Stimulated activated naive CD8-positive, alpha-beta T cell treated with anti-CD3 and anti-CD28 coated beads, Interleukin-15, amount 100 ng/mL, for 72 hours (primary cell): ENCODE data around the gene ACBD3.
"Not testable (repeated sequence)": the region's sequence is repeated elsewhere in the genome, so short reads cannot be mapped to it uniquely, and the experiment has no call there.

ENCODE experiments used
- ATAC-seq: fragments of 150-1000 bp; cut with Tn5 transposase; 2 replicates; pipeline ENCODE4 v1.10.0; 2021; ENCODE audit warnings: mild to moderate bottlenecking, moderate library complexity
- DNase-seq, 2 donors: peaks; one replicate each; pipeline ENCODE4 v3.0.0; 2021 to 2022
- H3K27ac Mint-ChIP-seq, 2 donors: one replicate each; pipeline ENCODE4 v1.8.0; 2022; ENCODE audit warnings: mild to moderate bottlenecking in 2 of 2, mixed read lengths in 2 of 2, moderate library complexity in 2 of 2
- H3K27me3 Mint-ChIP-seq: one replicate; pipeline ENCODE4 v1.8.0; 2022; ENCODE audit warnings: mixed read lengths
- H3K4me1 Mint-ChIP-seq: one replicate; pipeline ENCODE4 v1.8.0; 2022; ENCODE audit warnings: mild to moderate bottlenecking, mixed read lengths
- H3K4me3 Mint-ChIP-seq, 2 donors: one replicate each; pipeline ENCODE4 v1.8.0; 2022; ENCODE audit warnings: mild to moderate bottlenecking in 2 of 2, mixed read lengths in 2 of 2, moderate library complexity in 1 of 2
- H3K9me3 Mint-ChIP-seq, 2 donors: one replicate each; pipeline ENCODE4 v1.8.0; 2022; ENCODE audit warnings: mixed read lengths in 2 of 2

Gene ACBD3

DNA sequence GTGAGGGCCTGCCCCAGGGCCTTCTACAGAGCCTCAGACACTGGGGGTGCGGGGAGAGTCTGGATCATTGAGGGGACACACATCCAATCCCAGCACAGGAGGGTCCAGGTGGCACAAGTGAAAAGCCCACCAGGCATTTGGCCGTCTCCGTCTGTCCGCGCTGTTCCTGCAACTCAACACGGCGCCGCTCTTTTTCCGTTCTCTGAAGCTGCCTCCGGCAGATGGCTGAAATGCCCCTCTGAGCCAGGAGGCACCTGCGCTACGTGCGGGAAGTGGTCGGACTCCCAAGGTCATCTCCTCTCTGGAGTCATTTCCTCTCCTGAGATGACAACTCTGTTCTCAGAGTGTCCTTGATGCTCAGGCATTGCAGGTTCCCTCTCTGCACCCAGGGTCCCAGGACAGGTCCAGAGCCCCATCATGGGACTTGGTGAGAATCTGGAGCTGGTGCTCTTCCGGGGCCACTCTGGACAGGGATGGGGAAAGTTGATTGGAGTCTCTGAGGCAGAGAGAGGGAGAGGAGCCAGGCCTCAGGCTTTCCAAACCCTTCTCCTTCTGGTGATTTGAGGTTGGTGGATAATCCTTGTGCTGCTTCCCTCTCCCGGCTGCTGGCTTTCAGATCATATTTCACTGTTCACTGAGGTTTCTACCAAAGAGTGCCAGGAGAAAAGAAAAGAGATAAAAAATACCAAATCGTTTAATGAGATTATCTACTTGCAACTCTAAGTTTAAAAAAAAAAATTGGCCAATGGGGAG lies 22.9 kb upstream of the ACBD3 start:
- ATAC-seq (no peak), DNase-seq (no peak)
- peak overlapping the region in 1 of 2 donors; percentile 33 for H3K27ac Mint-ChIP-seq
- no peak overlapping the region for H3K4me3 Mint-ChIP-seq
- H3K4me1 Mint-ChIP-seq, result no peaks in the 10 kb centered on the region
- no peaks in the 10 kb centered on the region for H3K9me3 Mint-ChIP-seq
- H3K27me3 Mint-ChIP-seq, result no peaks in the 10 kb centered on the region

DNA sequence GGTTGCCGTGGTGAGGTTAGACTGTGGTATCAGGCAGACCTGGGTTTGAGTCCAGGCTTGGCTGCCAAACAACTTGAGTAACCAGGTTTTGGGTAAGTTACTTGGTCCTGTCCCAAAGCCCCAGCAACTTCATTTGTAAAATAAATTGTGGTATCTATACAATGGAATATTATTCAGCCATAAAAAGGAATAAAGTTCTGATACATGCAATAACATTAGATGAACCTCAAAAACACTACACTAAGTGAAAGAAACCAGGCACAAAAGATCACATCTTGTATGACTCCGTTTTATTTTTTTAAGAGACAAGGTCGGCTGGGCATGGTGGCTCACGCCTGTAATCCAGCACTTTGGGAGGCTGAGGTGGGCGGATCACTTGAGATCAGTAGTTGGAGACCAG lies 20.5 kb upstream of the ACBD3 start:
- no peak overlapping the region for H3K4me3 Mint-ChIP-seq
- no peaks in the 10 kb centered on the region for H3K9me3 Mint-ChIP-seq
- H3K27ac Mint-ChIP-seq, result no peak overlapping the region
- ATAC-seq, result no peak
- no peaks in the 10 kb centered on the region for H3K4me1 Mint-ChIP-seq
- no peak for DNase-seq
- no peaks in the 10 kb centered on the region for H3K27me3 Mint-ChIP-seq

DNA sequence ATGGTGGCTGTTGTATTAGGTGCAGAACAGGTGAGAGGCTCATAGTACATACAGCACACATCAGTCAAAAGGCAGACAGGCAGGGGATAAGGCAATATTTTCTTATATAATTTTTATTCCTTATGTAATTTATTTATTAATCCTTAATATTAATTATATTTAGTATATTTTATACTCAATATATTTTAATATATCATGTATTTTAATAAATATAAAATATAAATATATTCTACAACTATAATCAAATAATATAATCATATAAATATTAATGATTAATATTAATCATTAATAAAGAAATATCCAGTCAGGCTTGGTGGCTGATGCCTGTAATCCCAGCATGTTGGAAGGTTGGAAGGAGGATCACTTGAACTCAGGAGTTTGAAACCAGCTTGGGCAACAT lies 17.7 kb upstream of the ACBD3 start:
- Mint-ChIP-seq H3K27ac (no peak overlapping the region), H3K4me1 (no peaks in the 10 kb centered on the region), H3K27me3 (peaks cover 9% of the 10 kb centered on the region), H3K9me3 (no peaks in the 10 kb centered on the region), H3K4me3 (no peak overlapping the region)
- no peak for DNase-seq
- ATAC-seq, result no peak

DNA sequence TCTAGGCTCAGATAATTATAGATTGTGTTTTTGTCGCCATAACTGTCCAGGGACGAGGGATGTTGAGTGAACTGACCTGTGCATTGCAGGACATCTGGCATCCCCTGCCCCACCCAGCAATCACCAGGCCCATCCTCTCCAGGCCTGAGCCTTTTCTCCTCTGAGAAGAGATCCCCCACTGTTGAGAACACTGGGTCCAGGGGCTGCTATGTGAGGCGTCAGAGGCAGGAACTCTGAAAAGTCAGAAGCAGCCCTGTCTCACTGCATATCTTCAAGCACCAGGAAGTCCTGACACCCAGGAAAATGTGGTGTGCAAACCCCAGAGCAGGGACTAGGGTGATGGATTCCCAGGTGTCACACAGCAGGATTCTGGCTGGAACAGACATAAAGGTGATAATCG lies 17.1 kb upstream of the ACBD3 start:
- no peak for ATAC-seq
- Mint-ChIP-seq H3K4me1 (no peaks in the 10 kb centered on the region), H3K4me3 (no peak overlapping the region), H3K9me3 (no peaks in the 10 kb centered on the region), H3K27ac (no peak overlapping the region), H3K27me3 (peaks cover 9% of the 10 kb centered on the region)
- DNase-seq, result no peak

DNA sequence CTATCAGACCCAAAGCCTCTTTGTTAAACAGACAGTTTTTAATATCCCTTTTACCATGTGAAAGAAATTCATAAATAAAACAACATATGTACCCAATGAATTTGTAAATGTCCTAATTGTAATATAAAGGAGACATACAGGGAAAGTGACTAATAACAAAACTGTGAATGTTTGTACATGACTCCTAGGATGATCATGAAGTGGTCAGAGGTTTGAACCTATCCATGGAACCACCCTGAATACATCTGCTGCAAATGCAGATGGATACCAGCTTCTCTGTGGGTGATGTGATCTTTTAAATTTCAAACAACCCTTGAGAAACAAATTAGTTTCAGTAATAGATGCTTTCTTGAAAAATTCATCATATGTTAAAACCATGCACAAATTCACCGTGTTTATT lies 16.7 kb upstream of the ACBD3 start:
- DNase-seq, result no peak
- Mint-ChIP-seq H3K4me1 (no peaks in the 10 kb centered on the region), H3K9me3 (no peaks in the 10 kb centered on the region), H3K27me3 (peaks cover 9% of the 10 kb centered on the region), H3K27ac (no peak overlapping the region), H3K4me3 (no peak overlapping the region)
- peak; percentile 46 for ATAC-seq

DNA sequence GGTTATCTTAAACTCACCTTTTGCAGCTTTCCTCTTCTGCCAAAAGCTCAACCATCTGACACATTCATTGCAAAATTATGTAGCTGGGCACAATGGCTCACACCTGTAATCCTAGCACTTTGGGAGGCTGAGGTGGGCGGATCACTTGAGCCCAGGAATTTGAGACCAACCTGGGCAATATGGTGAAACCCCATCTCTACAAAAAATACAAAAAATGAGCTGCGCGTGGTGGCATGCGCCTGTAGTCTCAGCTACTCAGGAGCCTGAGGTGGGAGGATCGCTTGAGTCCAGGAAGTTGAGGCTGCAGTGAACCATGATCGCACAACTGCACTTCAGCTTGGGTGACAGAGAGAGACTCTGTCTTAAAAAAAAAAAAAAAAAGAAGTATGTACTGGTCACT lies 16.1 kb upstream of the ACBD3 start:
- not testable (repeated sequence) for H3K4me3 Mint-ChIP-seq, H3K9me3 Mint-ChIP-seq, H3K27me3 Mint-ChIP-seq, H3K4me1 Mint-ChIP-seq, H3K27ac Mint-ChIP-seq, DNase-seq, ATAC-seq

DNA sequence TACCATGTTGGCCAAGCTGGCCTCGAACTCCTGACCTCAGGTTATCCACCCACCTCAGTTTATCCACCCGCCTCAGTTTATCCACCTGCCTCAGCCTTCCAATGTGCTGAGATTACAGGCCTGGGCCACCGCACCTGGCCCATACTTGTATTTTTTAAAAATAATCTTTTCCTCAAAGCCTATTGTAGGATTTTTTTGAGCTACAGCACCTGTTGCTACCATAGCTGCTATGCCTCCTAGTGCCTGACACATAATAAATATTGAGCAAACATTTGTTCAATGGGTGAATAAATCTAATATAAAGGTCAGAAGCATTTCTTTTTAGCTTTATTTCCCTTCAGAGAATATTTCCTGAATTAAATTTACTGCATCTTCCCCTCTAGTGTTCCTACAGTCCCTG lies 15.7 kb upstream of the ACBD3 start:
- H3K9me3 Mint-ChIP-seq, result no peaks in the 10 kb centered on the region
- peaks cover 9% of the 10 kb centered on the region for H3K27me3 Mint-ChIP-seq
- H3K4me3 Mint-ChIP-seq, result no peak overlapping the region
- H3K27ac Mint-ChIP-seq, result no peak overlapping the region
- peaks cover 1% of the 10 kb centered on the region for H3K4me1 Mint-ChIP-seq
- ATAC-seq (no peak), DNase-seq (no peak)

DNA sequence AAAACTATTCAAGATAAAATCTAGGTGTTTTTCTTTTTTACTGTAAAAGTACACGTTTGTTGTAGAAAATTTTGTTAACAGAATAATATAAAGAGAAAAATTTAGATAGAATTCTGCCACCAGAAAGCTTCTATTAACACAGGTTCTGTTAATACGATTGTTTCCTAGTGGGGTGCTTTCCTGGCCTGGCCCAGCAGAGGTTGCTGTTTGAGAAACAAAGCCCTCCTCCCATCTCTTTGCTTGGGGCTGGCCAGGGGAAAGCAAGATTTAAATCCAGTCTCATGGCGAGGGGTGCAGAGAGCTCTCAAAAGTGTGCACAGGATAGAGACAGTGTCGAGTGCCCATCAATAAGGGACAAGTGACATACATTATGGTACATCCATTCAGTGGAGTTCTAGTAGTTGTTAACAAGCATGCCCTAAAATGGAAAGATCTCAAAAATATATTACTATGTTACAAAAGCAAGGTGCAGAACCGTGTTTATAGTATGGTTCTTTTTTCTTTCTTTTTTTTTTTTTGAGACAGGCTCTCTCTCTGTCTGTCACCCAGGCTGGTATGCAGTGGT lies 14.6 kb upstream of the ACBD3 start:
- DNase-seq (no peak), ATAC-seq (peak; percentile 44)
- no peak overlapping the region for H3K27ac Mint-ChIP-seq
- peaks cover 9% of the 10 kb centered on the region for H3K27me3 Mint-ChIP-seq
- H3K4me1 Mint-ChIP-seq, result peaks cover 6% of the 10 kb centered on the region
- no peaks in the 10 kb centered on the region for H3K9me3 Mint-ChIP-seq
- H3K4me3 Mint-ChIP-seq, result no peak overlapping the region

DNA sequence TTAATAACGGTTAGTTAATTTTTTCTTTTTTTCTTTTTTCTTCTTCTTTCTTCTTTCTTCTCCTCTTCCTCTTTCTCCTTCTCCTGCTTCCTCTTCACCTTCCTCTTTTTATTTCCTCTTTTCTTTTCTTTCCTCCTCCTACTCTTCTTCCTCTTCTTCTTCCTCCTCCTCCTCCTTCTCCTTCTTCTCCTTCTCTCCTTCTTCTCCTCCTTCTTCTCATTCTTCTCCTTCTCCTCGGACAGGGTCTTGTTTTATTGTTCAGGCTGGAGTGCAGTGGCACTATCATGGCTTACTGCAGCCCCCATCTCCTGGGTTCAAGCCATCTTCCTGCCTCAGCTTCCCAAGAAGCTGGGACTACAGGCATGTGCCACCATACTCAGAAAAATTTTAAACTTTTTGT lies 13.4 kb upstream of the ACBD3 start:
- DNase-seq (no peak), ATAC-seq (no peak)
- Mint-ChIP-seq H3K27ac (no peak overlapping the region), H3K4me3 (no peak overlapping the region), H3K4me1 (peaks cover 6% of the 10 kb centered on the region), H3K9me3 (no peaks in the 10 kb centered on the region), H3K27me3 (peaks cover 9% of the 10 kb centered on the region)

DNA sequence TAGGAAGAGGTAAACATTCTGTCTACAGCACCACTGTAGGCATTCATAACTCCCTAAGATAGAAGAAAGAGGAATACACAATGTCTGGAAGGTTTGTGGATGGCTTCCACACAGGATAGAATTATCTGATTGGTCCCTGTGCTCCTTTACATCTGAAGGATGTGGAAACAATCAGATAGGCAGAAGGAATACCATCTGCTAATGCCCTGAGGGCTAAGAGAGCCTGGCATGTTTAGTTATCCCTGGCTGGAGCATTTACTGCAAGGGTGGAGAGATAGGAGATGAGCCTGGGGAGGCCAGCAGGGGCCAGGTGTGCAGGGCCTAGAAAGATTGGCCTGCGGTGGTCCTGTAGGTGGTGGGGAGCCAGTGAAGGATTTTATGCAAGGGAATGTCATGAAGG lies 8.6 kb upstream of the ACBD3 start:
- peaks cover 6% of the 10 kb centered on the region for H3K27me3 Mint-ChIP-seq
- no peaks in the 10 kb centered on the region for H3K9me3 Mint-ChIP-seq
- H3K4me3 Mint-ChIP-seq, result no peak overlapping the region
- peaks cover 6% of the 10 kb centered on the region for H3K4me1 Mint-ChIP-seq
- DNase-seq (no peak), ATAC-seq (no peak)
- H3K27ac Mint-ChIP-seq, result no peak overlapping the region

DNA sequence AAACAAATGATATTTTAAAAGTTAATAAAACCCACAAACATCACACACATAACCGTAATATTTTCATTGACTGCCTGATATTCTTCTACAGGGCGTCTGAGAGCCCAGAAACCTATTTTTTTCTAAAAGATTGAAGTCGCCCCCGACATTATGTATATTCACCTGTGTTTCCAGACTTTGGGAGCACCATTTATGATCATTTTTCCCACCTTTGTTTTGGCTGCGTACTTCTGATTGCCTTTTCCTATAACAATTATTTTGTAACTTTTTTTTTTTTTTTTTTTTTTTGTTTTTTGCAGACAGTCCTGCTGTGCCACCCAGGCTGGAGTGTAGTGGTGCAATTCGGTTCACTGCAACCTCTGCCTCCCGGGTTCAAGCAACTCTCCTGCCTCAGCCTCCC lies 839 bp upstream of the ACBD3 start:
- H3K4me1 Mint-ChIP-seq, result peaks cover 31% of the 10 kb centered on the region
- DNase-seq (no peak), ATAC-seq (no peak)
- peak overlapping the region; percentile 92 to 97 for H3K4me3 Mint-ChIP-seq
- no peaks in the 10 kb centered on the region for H3K27me3 Mint-ChIP-seq
- H3K27ac Mint-ChIP-seq, result no peak overlapping the region
- no peaks in the 10 kb centered on the region for H3K9me3 Mint-ChIP-seq

DNA sequence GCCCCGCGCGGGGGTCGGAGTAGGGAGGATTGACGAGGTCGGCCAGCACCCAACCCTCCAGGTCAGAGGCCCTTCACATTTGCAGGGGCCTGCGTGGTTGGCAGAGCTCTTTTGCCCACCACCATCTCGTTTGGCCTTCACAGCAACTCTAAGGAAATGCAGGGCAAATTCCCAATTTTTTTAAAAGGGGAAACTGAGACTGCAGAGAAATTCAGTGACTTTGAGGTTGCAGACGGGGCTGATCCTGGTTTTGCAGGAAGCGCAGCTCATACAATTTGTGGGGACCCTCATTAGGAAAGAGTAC lies 430 bp upstream of the ACBD3 start:
- Mint-ChIP-seq H3K4me3 (peak overlapping the region; percentile 92 to 97), H3K9me3 (no peaks in the 10 kb centered on the region), H3K27me3 (no peaks in the 10 kb centered on the region), H3K27ac (peak overlapping the region; percentile 94 to 96), H3K4me1 (peaks cover 35% of the 10 kb centered on the region)
- no peak for ATAC-seq
- no peak for DNase-seq

DNA sequence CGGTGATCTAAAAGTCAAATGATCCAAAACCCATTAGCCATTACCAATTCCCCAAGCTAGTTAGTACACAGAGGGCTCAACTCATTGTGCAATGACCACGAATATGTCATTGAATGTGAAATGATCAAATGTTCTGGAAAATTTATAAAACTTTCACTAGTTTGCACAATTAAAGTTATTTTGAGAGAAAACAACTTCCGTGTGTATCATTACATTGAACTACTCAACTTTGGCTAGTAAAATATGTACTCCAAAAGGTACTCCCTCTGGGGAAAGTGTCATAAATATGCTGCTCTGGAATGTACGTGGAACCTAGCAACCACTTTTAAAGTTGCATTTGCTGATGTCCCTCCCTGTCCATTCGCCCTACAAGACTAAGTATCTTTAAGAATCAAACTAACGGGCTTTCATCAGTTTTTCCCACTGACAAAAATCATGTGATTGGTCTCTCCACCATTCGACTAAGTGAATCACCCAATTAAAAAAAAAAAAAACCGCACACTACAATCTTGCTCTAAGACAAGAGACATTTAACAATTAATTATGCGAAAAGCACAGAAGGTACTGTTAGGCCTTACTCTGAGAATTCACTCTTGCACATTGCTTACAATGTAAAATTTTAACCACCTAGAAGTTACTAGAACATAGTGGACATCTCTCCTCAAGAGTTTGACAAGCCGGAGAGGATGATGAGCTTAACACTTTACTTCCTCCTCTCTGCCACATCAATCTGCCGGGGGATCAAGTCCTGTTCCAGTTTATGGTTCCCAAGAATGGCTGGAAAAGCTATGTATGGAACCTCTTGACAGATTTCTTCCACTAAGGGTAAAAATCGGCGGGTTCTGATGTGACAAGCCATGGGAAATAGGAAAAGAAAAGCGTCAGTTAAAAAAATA lies 1.2 kb downstream of the ACBD3 start:
- no peaks in the 10 kb centered on the region for H3K9me3 Mint-ChIP-seq
- peak overlapping the region; percentile 95 for H3K27ac Mint-ChIP-seq
- H3K27me3 Mint-ChIP-seq, result no peaks in the 10 kb centered on the region
- no peak for ATAC-seq
- H3K4me1 Mint-ChIP-seq, result peaks cover 43% of the 10 kb centered on the region
- no peak for DNase-seq
- peak overlapping the region; percentile 92 to 97 for H3K4me3 Mint-ChIP-seq

DNA sequence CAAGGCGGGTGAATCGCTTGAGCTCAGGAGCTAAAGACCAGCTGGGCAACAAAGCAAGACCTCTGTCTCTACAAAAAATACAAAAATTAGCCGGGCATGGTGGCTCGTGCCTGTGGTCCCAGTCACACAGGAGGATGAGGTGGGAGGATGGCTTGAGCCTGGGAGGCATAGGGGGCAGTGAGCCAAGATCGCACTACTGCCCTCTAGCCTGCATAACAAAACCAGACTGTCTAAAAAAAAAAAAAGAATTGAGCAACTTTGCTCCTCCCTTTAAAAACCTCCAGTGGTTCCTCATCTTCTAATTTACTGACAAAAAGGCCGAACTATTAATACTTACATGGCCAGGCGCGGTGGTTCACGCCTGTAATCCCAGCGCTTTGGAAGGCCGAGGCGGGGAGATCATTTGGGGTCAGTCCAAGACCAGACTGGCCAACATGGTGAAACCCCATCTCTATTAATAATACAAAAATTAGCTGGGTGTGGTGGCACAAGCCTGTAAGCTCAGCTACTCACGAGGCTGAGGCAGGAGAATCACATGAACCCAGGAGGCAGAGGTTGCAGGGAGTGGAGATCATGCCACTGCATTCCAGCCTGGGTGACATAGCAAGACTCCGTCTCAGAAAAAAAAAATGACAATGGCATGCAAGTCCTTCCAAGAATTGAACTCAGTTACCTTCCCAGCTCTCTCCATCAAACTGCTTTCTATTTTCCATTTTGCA lies 4.4 kb downstream of the ACBD3 start:
- H3K9me3 Mint-ChIP-seq, result no peaks in the 10 kb centered on the region
- H3K4me3 Mint-ChIP-seq, result no peak overlapping the region
- no peak for ATAC-seq
- no peak for DNase-seq
- peak overlapping the region; percentile 15 to 59 for H3K27ac Mint-ChIP-seq
- peaks cover 62% of the 10 kb centered on the region for H3K4me1 Mint-ChIP-seq
- H3K27me3 Mint-ChIP-seq, result no peaks in the 10 kb centered on the region

DNA sequence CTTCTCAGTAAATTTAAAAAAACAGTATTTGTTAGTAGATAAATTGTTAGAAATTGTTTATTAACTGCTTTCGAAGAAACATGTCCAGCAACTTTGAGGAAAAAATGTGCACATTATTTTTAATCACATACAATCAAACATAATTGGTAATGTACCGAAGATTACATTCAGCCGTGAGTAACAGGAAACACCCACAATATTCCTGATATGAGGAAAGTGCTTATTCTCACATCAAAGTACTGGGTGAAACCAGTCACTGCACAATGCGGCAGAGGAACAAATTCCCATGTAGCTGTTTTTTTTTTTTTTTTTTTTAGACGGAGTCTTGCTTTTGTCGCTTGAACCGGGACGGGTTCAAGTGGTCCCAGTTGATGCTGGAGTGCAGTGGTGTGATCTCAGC lies 9.7 kb downstream of the ACBD3 start:
- ATAC-seq, result no peak
- peaks cover 42% of the 10 kb centered on the region for H3K4me1 Mint-ChIP-seq

DNA sequence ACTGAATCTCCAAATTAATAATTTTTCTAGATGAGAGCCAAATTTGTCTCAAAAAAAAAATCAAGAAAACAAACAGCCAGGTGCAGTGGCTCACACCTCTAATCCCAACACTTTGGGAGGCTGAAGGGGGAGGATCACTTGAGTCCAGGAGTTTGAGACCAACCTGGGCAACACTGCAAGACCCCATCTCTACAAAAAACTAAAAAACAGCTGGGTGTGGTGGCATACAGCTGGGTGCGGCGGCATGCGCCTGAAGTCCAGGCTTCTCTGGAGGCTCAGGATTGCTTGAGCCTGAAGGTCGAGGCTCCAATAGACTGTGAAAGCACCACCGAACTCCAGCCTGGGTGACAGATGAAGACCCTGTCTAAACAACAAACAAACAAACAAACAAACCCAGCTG lies 14.0 kb downstream of the ACBD3 start:
- H3K27me3 Mint-ChIP-seq, result no peaks in the 10 kb centered on the region
- H3K4me1 Mint-ChIP-seq, result peaks cover 21% of the 10 kb centered on the region
- ATAC-seq (no peak), DNase-seq (no peak)
- no peaks in the 10 kb centered on the region for H3K9me3 Mint-ChIP-seq
- no peak overlapping the region for H3K27ac Mint-ChIP-seq
- no peak overlapping the region for H3K4me3 Mint-ChIP-seq

More for the DNA sequence above, 9.7 kb downstream of the ACBD3 start:
- no peak overlapping the region for H3K27ac Mint-ChIP-seq
- no peak for DNase-seq
- H3K4me3 Mint-ChIP-seq, result no peak overlapping the region
- H3K27me3 Mint-ChIP-seq, result no peaks in the 10 kb centered on the region
- H3K9me3 Mint-ChIP-seq, result no peaks in the 10 kb centered on the region
